ENCODE measurements around the gene VWDE. TPM values are rescaled to one million over a fixed set of nuclear protein-coding genes. Genes with fewer than 3 reads are reported as not detected.

Gene VWDE
- total RNA-seq, 1 donor = 0.09 TPM

- TF ChIP-seq, protein P1, sequence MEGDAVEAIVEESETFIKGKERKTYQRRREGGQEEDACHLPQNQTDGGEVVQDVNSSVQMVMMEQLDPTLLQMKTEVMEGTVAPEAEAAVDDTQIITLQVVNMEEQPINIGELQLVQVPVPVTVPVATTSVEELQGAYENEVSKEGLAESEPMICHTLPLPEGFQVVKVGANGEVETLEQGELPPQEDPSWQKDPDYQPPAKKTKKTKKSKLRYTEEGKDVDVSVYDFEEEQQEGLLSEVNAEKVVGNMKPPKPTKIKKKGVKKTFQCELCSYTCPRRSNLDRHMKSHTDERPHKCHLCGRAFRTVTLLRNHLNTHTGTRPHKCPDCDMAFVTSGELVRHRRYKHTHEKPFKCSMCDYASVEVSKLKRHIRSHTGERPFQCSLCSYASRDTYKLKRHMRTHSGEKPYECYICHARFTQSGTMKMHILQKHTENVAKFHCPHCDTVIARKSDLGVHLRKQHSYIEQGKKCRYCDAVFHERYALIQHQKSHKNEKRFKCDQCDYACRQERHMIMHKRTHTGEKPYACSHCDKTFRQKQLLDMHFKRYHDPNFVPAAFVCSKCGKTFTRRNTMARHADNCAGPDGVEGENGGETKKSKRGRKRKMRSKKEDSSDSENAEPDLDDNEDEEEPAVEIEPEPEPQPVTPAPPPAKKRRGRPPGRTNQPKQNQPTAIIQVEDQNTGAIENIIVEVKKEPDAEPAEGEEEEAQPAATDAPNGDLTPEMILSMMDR (IDR thresholded peaks at IDR 0.05; ENCODE audit: insufficient read depth, low read length) = peak; percentile 36
- H3K4me3 ChIP-seq (ENCODE audit: low read depth, low read length) = no peak overlapping the region
- no peak for DNase-seq (ENCODE audit: low read depth)
Measured at GRCh38 chr7:12434012-12434642, 30.5 kb upstream of the VWDE start.

DNA sequence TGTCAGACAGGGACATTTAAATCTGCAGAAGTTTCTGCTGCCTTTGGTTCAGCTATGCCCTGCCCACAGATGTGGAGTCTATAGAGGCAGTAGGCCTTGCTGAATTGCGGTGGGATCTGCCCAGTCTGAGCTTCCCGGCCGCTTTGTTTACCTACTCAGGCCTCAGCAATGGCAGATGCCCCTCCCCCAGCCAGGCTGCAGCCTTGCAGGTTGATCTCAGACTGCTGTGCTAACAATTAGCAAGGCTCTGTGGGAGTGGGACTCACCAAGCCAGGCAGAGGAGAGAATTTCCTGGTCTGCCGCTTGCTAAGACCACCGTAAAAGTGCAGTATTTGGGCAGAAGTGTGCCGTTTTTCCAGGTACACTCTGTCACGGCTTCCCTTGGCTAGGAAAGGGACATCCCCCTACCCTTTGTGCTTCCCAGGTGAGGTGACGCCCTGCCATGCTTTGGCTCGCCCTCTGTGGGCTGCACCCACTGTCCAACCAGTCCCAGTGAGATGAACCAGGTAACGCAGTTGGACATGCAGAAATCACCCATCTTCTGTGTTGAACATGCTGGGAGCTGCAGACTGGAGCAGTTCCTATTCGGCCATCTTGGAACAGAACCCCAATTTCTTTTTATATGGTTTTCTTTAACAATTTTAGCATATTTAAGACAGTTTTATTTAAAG, 28.4 kb upstream of the VWDE start:
- TF ChIP-seq, protein P1 (IDR thresholded peaks at IDR 0.05; ENCODE audit: insufficient read depth, low read length) = no peak
- no peak for DNase-seq (ENCODE audit: low read depth)

DNA sequence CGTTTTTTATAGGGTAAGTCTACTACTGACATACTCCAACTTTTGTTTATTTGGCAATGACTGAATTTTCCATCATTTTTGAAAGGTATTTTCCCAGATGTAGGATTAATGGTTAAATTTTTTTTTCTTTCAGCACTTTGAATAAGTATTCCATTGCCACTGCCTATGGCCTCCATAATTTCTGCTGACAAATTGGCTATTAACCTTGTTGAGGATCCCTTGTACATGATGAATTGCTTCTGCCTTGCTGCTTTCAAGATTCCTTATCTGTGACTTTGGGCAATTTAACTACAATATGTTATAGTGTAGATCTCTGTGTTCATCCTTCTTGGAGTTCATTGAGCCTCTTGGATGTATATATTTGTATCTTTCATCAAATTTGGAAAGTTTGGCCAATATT, 21.6 kb upstream of the VWDE start:
- no peak overlapping the region for H3K4me3 ChIP-seq (ENCODE audit: low read depth, low read length)
- no peak for DNase-seq (ENCODE audit: low read depth)
- TF ChIP-seq, protein P1 (IDR thresholded peaks at IDR 0.05; ENCODE audit: insufficient read depth, low read length) = no peak

More for the DNA sequence above, 28.4 kb upstream of the VWDE start:
- no peak overlapping the region for H3K4me3 ChIP-seq (ENCODE audit: low read depth, low read length)

GRCh38 chr7:12423997-12424745, 20.5 kb upstream of the VWDE start:
- DNase-seq (ENCODE audit: low read depth) = no peak
- no peak overlapping the region for H3K4me3 ChIP-seq (ENCODE audit: low read depth, low read length)
- TF ChIP-seq, protein P1 (IDR thresholded peaks at IDR 0.05; ENCODE audit: insufficient read depth, low read length) = no peak

- TF ChIP-seq, protein P1 (IDR thresholded peaks at IDR 0.05; ENCODE audit: insufficient read depth, low read length) = no peak
- no peak overlapping the region for H3K4me3 ChIP-seq (ENCODE audit: low read depth, low read length)
- DNase-seq (ENCODE audit: low read depth) = peak; percentile 32
Measured at GRCh38 chr7:12423355-12423996, 19.8 kb upstream of the VWDE start.

DNA sequence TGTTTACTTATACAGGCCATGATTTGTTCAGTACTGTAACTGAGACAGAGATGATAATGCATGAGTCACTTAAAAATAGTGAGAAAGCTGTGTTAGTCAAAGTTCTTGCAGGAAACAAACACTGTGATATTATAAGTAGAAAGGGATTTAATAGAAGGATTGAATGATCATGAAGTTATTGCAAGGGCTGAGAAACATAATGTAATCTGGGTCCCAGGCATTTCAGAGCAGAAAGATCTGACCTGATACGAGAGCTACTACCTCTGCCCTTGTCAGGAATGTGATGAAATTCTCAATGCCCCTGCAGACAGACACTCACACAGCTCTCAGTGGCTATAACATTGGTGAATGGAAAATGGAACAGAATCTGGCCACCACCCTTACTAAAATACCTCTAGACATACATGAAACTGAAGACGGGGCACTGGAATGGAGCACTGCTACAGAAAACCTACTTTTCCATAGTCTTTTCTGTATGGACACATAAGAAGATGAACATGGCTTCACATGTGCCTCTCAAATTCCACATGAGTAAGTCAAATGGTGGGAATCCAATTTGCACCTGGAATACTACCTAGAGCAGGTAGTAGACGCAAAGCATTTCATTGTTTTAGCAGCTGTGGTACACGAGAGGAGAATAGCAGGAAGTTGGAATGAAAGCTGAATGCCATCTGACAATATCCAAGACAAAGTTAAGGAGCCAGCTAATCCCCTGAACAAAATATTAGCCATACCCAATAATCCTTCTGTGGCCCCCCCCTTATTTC, 19.1 kb upstream of the VWDE start:
- TF ChIP-seq, protein P1 (IDR thresholded peaks at IDR 0.05; ENCODE audit: insufficient read depth, low read length) = no peak
- no peak for DNase-seq (ENCODE audit: low read depth)
- H3K4me3 ChIP-seq (ENCODE audit: low read depth, low read length) = no peak overlapping the region
